Measurements from ENCODE around the gene RASGRF1. TPM values are rescaled to one million over a fixed set of nuclear protein-coding genes. Genes with fewer than 3 reads are reported as not detected.

The RASGRF1 gene
- total and polyA plus RNA-seq, 2 experiments from 2014 or later = 0.05 to 0.24 TPM

- H3K9me2 ChIP-seq (ENCODE audit: insufficient read depth) = peaks cover 9% of the 10 kb centered on the region; the same call in 1 of the 2 replicates
- Mint-ChIP-seq H3K9me3 (peaks cover 8% of the 10 kb centered on the region), H3K27ac (no peak overlapping the region), H3K4me3 (no peak overlapping the region), H3K4me1 (peaks cover 15% of the 10 kb centered on the region; the same call in 2 of the 3 replicates), H3K36me3 (ENCODE audit: low read depth) (peaks cover 6% of the 10 kb centered on the region; the same call in 2 of the 3 replicates), H3K27me3 (ENCODE audit: insufficient read depth, low read depth, poor library complexity) (peaks cover 10% of the 10 kb centered on the region)
- H3K79me2 ChIP-seq (replicated peaks; ENCODE audit: insufficient read depth) = no peaks in the 10 kb centered on the region
- ATAC-seq = peak; percentile 86
- H3K4me2 ChIP-seq = 0 out of 2 replicates have a peak overlapping the region, but pooled peaks have one; percentile 51
- peak overlapping the region; percentile 93 for H2AFZ ChIP-seq
- no peak overlapping the region for H3K4me3 ChIP-seq
- no peak overlapping the region for H3K27ac ChIP-seq (ENCODE audit: low read depth)
- H3K27me3 ChIP-seq (ENCODE audit: insufficient read depth) = no peaks in the 10 kb centered on the region
- peak; percentile 71 for DNase-seq (ENCODE audit: low spot score)
- no peaks in the 10 kb centered on the region for H3F3A ChIP-seq (replicated peaks; ENCODE audit: low read depth)
- TF ChIP-seq STAT1 (IDR thresholded peaks at IDR 0.05; ENCODE audit: unreplicated experiment) (no peak), ZNF462 (CRISPR knock-in tag; IDR thresholded peaks at IDR 0.05) (no peak), CTCF (conservative IDR thresholded peaks at IDR 0.05; ENCODE audit: low read depth in 2 of 2) (peak; percentile 13 to 36; a peak in 3 of 4 replicates), CREB1 (CRISPR knock-in tag; IDR thresholded peaks at IDR 0.05; ENCODE audit: low read depth) (no peak), ETS1 (IDR thresholded peaks at IDR 0.05) (no peak)
- no peaks in the 10 kb centered on the region for H3K4me1 ChIP-seq (ENCODE audit: insufficient read depth)
- no peaks in the 10 kb centered on the region for H4K20me1 ChIP-seq (replicated peaks; ENCODE audit: insufficient read depth)
- H3K36me3 ChIP-seq (ENCODE audit: insufficient read depth) = no peaks in the 10 kb centered on the region
Measured at GRCh38 chr15:79035111-79035601, 55.4 kb downstream of the RASGRF1 start.

Measured in GM23338 (cell line).